NK-92 treated with Interleukin-12 subunit alpha and Interleukin-12 subunit beta, amount 100 ng/mL, for 24 hours (cell line): ENCODE results near the gene PIGT.
A peak's percentile ranks its signal among the peaks of the same experiment; 100 is the strongest.

Experiments
- DNase-seq: peaks from one replicate; lab custom pipeline; 2025; lab: John Stamatoyannopoulos, UW

Gene PIGT

DNA sequence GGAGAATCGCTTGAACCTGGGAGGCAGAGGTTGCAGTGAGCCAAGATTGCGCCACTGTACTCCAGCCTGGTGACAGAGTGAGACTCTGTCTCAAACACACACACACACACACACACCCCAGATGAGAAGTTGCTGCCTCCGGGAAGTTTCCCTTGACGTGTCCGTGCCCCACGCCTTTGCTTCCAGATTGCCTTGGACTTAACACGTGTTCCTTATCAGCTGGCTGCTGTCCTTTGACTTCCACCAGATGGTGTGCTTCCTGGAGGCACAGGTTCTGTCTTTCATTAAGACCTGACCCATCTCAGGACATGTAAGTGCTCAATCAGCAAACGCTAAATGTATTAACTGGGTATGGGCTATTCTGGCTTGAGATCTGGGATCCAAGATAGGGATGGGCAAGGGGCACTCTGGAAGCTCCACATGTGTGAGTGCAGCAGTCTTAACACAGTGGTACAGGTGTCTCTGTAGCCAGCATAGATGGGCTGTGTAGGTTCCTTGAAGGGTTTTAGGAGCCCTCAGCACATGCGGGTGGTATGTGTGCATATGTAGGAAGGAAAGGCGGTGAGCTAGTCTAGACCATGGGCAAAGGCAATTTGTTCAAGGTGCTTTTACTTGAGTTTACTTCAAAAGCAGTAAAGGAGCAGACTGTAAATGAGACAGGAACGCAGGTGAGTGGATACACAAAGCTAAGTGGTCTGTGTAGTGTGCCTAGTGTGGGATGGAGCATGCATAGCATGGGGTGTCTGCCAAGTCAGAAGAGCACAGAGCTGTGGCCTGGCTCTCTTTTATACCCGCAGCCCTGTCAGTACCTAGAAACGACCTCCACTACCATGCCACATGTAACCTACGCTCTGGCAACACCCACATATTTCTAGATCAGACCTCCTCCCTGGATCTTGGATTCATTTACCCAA lies 11.6 kb downstream of the PIGT start:
- no peak for DNase-seq

DNA sequence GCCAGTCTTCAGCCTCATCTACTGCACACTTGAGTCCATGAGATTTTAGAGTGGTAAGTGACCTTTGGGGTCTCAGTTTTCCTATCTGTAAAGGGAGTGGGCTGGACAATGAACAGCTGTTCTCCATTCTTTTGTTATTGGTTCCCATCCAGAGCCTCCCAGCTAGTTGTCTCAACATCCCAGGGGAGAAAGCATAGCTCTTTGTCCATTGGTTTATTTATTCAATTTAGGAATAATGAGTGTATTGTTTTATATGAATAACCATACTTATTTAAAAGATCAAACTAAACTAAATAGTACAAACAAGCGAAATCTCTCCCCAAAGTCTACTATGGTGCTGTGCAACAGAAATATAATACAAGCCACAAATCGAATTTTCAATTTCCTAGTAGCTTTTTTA lies 13.7 kb downstream of the PIGT start:
- DNase-seq = no peak

DNA sequence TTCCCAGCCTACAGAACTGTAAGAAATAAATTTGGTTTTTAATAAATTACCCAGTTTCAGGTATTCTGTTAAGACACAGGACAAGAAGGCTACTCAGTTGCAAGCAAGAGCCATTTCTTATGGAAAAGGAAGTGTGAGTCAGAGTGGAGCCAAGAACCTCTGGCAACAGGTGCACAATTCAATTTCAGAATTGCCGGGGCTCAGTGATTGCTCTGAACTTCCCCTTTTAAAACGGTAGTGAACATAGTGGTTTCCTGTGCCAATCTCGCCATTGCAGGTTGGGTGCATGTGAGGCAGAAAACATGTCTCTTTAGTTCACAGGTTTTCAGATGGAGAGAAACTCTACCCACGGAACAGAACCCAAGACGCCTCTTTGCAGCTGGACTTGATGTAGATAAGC lies 16.4 kb downstream of the PIGT start:
- no peak for DNase-seq

DNA sequence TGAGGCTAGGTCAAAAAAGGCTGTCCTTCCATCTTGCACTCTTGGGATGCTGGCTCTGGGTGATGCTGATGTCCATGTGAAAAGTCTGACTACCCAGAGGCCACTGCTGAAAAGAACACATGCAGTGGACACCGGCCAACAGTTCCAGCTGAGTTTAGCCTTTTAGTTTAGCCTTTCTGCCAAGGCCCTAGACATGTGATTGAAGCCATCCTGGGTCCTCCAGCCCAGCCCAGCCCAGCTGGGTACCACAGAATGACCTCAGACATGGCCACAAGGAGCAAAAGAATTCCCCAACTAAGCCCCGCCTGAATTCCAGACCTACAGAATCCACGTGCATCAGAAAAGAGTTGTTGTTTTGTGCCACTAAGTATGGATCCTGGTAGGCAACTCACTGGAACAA lies 17.4 kb downstream of the PIGT start:
- no peak for DNase-seq

DNA sequence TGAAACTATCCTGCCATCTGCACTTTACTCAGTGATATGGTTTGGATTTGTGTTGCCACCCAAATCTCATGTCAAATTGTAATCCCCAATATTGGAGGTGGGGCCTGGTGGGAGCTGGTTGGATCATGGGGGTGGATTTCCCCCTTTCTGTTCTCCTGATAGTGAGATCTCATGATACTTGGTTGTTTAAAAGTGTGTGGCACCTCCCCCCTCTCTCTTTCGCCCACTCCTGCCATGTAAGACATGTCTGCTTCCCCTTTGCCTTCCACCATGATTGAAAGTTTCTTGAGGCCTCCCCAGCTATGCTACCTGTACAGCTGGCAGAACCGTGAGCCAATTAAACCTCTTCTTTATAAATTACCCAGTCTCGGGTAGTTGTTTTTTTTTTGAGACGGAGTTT lies 18.0 kb downstream of the PIGT start:
- no peak for DNase-seq

DNA sequence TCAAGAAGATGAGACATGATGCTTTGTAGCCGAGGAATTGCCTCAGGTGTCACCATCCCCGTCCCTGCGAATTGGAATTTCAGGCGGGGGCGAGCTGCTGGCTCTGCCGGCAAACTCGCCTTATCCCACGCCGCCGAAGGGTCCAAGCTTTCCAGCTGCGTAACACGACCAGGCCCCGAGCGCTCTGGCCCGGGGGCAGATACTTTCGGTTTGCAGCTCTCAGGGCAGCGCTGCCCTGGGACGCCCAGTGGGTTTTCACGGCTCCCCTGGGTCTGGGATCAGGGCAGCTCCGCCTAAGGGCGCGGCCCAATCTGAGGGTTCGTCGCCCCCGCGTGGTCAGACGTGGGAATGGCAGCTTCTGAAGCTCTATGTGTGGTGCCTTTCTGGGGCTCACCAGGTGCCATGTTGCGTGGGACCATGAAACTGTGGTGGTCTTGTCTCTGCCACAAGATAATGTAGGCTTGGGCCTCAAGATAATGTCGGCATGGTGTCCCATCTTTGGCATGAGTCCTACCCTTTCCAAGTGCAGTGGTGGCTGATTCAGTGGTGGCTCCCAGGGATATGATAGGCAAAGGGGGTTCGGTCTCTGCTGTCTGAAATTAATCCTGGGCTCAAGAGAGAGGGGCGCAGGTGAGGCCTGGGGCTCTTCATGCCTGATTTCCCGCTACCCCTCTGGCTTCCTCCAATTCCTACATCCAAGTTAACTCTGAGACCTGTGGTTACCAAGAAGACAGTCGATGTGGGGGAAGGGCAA lies 21.0 kb downstream of the PIGT start:
- DNase-seq = peak; percentile 76

DNA sequence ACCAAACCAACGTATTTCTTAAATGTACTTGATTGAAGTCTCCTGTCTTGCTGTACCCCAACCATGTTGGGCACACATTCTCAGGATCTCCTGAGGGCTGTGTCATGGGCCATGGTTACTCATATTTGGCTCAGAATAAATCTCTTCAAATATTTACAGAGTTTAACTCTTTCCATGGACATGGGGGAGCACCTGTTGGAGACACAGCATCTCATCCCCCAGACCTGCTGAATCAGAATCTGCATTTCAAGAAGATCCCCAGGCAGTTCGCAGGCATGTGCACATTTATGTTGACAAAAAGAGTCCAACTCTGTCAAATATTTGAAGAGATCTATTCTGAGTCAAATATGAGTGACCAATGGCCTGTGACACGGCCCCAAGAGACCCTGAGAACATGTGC lies 24.5 kb downstream of the PIGT start:
- no peak for DNase-seq

DNA sequence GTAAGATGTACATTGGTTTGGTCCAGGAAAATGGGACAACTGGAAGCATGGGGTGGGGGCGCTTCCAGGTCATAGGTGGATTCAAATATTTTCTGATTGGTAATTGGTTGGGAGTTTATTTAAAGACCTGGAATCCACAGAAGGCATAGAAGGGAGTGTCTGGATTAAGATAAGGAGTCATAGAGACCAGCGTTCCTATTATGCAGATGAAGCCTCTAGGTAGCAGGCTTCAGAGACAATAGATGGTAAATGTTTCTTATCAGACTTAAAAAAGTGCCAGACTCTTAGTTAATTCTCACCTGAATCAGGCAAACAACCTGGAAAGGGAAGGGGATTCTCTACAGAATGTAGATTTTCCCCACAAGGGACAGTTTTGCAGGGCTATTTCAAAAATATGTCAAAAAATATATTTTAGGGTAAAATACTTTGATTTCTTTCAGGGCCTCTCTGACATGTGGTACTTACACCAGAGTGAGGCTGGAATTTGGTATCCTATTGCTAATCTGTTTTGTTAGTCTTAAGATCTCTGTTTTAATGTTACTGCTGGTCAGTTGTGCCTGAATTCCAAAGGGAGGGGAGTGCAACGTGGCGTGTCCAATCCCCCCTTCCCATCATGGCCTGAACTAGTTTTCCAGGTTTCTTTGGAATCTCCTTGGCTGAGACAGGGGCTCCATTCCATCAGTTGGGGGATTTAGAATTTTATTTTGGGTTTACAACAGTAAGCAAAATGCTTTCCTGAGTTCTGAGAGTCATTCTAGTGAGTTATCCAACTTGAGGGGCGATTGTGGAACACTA lies 25.1 kb downstream of the PIGT start:
- no peak for DNase-seq

DNA sequence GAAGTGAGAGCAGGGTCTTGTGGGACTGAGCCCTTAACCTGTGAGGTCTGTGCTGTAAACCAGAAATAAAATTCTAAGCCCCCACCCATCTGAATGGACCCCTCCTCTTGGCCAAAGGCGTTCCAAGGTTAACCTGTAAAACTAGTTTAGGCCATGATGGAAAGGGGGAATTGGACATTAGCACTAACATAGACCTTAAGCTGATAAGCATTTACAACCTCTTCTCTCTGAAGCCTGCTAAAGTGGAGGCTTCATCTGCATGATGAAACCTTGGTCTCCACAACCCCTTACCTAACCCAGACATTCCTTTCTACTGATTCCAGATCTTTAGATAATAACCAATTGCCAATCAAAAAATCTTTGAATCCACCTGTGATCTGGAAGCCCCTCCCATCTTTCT lies 25.8 kb downstream of the PIGT start:
- DNase-seq = no peak

DNA sequence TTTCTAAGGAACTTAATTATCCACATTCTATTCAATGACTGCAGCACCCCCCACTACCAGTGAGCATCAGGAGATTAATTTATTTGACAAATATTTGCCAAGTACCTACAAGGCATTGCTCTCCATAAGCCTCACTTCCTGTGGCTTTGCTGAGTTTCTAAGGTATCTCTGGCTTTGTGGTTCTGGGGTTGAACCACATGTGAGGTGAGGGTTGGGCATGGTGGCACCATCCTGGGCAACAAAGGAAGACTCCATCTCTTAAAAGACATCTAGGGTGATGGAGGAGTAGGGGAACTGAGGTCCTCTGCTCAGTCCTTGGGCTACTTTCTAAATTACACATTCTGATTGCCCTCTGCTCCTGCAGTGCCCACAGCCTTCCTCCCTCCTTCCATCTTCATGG lies 28.1 kb downstream of the PIGT start:
- DNase-seq = no peak

DNA sequence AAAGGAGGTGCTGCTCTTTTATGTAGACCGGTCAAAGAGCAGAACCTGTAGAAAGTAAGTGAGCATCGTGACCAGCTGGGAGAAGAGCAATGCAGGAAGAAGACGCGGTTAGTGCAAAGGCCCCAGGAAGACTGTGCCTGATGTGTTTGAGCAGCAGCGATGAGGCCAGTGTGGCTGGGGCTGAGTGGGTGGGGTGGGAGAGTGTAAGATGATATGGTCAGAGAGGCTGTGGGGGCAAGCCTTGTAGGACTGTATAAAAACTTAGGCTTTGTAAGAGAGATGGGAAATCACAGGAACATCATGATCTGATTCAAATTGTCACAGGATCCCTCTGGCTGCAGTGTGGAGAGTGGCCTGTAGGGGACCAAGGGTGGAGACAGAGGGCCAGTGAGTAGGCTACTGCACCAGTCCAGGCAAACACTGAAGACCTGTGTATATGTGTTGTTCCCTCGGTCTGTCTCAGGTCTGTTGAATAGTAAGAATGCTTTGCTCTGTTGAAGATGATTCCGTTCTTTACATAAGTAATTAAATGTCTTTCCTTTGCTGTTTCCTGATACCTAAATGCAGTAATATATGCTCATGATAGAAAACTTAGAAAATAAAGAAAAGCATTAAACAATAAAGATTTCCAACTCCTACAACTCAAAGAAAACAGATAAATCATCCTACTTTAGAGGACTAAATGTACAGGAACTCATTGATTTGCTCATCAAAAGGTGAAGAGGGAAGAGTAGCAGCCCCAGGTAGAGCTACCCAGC lies 30.0 kb downstream of the PIGT start:
- DNase-seq = no peak

DNA sequence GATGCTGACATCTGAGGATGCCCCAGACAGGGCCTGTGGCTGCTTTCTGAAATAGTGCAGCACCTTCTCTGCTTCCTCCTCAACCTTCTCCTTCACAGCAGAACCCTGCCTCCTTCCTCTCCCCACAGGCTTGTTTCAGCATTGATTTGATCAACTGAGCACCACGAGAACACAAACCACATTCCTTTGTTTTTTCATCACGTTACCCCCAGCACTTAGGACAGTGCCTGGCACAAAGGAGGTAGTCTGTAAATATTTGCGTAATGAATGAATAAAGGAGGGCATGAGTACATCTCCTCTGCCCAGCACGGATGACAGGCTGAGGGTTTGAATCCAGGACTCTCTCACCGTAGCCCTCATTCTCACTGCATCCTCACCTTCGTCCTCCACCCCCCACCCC lies 32.3 kb downstream of the PIGT start:
- no peak for DNase-seq

DNA sequence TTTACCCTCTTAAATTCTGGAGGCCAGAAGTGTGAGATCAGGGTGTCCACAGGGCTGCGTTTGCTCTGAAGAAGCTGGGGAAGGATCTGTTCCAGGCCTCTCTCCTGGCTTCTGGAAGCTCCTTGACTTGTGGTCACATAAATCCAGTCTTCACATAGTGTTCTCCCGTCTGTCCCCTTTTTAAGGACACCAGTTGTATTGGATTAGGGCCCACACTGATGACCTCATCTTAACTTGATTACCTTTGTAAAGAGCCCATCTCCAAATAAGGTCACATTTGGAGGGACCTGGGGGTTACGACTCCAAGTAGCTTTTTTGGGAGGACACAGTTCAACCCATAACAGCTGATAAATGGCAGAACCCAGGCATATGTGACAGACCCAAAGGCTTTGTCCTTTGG lies 33.6 kb downstream of the PIGT start:
- DNase-seq = no peak

DNA sequence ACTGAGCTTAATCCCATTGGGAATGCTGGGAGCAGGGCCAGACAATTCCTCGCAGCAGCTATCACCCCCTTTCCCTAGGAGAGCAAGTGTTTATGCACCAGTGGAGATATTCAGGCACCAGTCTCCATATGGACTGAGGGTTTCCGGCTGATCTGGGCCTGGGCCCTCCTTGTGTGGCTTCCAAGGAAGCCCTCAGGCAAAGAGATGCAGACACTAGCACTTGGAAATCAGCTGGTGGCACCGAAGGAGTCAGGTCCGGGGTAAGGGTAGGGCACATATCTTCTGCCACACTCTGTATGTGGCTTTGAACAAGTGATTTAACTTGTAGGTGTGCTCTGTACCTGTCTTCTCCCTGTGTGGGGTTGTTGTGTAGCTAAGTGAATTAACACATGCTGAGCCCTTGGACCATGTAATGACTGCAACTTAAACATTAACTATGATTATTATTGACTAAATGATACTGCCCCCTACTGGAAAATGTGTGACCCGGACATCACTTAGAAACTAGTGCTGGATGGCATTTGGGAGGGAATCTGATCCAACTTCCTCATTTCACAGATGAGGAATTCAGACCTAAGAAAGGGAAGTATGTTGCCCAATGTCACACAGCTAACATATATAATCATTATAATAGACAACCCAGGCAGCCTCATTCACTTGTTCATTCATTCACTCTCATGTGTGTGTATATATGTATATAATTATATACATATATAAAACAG lies 34.3 kb downstream of the PIGT start:
- no peak for DNase-seq

DNA sequence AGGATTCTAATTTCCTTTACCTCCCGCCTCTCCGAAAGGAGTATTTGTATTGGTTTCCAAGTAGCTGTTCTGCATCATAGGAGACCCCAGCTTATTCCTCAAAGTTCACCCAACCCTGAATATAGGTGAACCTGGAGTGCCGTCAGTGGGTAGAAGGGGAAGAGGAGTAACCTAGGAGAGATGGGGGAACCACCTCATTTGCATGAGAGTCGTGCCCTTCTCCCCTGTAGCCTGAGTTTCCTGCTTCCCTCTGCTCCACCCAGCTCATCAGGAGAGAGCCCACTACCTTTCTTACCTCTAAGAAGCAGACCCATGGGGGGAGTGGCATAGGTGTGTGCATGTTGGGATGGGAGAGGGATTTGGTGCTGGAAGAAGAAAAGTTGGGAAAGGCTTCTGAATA lies 36.3 kb downstream of the PIGT start:
- no peak for DNase-seq

DNA sequence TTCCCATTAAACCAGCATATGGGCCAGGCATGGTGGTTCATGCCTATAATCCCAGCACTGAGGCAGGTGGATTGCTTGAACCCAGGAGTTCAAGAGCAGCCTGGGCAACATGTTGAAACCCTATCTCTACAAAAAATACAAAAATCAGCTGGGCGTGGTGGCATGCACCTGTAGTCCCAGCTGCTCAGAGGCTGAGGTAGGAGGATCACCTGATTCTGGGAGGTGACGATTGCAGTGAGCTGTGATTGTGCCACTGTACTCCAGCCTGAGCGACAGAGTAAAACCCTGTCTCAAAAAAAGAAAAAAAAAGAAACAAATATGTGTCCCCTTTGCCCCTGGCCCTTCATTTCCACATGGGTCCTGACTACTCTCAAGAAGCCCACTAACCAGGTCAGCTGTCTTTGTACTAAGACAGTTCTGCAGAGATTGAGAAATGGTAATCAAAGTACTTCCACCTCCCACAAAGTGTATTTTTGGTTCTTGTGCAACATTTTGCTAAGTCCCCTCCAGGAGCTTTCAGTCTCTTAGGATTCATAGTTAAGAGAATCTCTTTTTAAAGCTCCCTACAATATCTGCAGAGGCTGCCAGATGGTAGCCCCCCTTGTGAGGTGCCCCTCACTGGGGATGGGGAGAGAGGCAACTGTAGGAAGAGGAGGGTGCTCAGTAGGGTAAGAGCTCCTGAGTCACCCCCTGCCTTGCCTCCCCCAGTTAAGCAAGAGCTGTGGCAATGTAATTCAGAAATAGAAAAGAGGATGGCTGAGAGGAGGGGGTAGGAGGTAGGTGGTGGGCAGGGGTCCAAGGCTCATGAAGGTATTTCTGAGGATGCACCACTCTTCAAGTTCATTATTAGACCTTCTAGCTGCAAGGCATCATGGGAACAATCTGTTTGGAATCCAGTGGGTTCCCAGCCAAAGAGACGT lies 37.1 kb downstream of the PIGT start:
- no peak for DNase-seq

DNA sequence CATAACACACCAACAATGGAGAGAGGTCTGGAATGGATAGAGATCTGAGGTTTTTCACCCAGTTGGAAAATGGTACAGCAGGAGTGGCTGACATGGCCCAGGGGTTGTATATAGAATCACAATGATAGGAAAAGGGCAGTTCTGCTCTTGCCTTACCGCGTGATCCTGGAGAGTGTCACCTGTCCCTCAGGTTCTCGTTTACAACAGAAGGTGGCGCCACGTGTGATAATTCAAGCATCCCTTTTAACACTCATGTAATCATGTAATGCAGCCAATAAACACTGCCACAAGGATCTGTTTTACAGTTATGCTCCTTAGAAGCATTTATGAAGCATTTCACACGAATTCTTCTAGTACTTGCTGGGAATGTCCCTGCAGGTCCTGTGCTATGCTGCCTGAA lies 40.7 kb downstream of the PIGT start:
- no peak for DNase-seq

DNA sequence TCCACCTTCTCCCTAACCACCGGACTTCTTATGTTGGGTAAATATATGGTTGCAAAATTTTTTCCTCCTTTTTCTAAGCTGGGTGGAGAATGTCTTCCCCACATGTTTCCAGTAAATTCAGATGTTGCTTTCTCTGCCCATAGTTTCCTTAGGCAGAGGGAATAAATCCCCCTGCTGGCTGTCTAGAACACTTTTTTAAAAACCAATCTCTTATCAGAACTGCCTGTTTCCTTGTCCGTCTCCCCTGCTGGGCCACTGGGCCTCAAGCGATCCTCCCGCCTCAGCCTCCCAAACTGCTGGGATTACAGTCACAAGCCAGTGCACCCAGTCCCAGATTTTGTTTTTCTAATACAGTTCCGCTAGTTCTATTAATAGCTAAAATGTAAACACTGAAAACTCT lies 43.7 kb downstream of the PIGT start:
- no peak for DNase-seq

DNA sequence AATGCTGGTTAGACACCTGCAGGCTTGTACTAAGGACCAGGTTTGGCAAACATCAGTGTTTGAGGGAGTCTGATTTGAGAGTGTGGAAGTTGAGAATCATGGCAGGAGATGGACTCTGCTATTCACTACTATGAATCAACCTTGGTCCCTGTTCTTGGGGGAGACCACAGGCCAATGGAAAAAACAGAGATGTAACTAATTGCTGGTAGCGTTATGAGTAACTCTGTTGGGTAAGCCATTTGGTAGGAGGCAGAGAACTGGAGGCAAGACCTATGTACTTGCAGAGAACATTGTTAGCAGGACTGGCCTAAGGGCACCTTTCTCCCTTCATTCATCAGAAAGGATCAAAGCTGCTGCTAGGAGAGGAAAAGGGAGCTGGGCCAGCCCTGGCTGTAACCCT lies 45.3 kb downstream of the PIGT start:
- no peak for DNase-seq
